MM.1S (cell line): Measurements from ENCODE around the gene HORMAD2.

Experiments
- CTCF ChIP-seq: fragments of 300-600 bp; sonication (generic); IDR thresholded peaks from 2 replicates; pipeline ENCODE4 v1.5.1; 2016; ENCODE audit warnings: antibody characterized with exemption, low read length, mixed read lengths
- EZH2 ChIP-seq: fragments of 300-600 bp; sonication (generic); optimal IDR thresholded peaks from 2 replicates; pipeline ENCODE3; 2017; ENCODE audit warnings: low read depth, mild to moderate bottlenecking, antibody characterized with exemption, low read length, mixed read lengths
- EZH2phosphoT487 ChIP-seq: fragments of 300-600 bp; sonication (generic); IDR thresholded peaks from 2 replicates; pipeline ENCODE4 v1.6.1; 2018; ENCODE audit warnings: antibody characterized with exemption, low read length

GRCh38 chr22:30077279-30077880 lies 2.9 kb upstream of the HORMAD2 start:
- no peak for TF ChIP-seq EZH2
- TF ChIP-seq CTCF, result no peak
- no peak for TF ChIP-seq EZH2phosphoT487
